ENCODE measurements around the gene ATP4A.

ATP4A gene

DNA sequence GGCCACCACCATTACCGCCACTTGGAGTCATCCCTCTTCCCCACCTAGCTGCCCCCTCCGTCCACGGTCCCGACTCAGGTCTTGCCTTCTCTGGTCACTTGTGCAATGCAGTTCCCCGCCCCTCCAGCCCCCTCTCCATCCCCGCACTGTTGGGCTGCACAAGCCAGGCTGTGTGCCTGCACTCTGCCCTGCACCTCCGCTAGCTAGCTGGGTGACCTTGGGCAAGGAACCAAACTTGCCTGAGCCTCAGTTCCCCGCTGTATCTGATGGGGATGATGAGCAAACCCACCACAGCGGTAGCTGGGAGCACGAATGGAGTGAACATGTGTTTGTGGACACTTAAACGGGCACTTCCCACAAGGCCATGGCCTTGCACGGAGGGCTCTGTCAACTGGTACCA is 23.6 kb downstream of the ATP4A start:
- Histone ChIP-seq H3K27me3 (ENCODE audit: insufficient read depth, low read length) (no peaks in the 10 kb centered on the region), H3K9me3 (ENCODE audit: low read length) (no peaks in the 10 kb centered on the region), H3K4me3 (ENCODE audit: low read length) (no peak overlapping the region), H2AFZ (ENCODE audit: low read depth, low read length) (no peak overlapping the region), H3K36me3 (ENCODE audit: insufficient read depth, low read length) (no peaks in the 10 kb centered on the region), H3K4me1 (ENCODE audit: insufficient read depth, low read length) (peaks cover 6% of the 10 kb centered on the region)

DNA sequence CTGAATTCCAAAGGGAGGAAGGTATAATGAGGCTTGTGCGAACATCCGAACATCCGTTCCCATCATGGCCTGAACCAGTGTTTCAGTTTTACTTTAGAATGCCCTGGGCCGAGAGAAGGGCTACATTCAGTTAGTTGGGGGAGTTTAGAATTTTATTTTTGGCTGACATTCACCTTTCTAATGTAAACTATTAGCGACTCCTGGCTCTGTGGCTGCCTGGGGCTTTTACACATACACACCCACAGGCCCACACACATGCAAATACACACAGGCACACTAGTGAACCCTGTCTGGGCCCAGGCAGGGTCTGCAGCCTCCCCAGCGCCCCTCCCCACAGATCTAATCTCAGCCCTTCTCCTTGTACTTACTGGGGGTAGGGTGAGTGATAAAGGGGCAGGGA is 24.1 kb downstream of the ATP4A start:
- Histone ChIP-seq H3K36me3 (ENCODE audit: insufficient read depth, low read length) (no peaks in the 10 kb centered on the region), H3K4me3 (ENCODE audit: low read length) (no peak overlapping the region), H3K9me3 (ENCODE audit: low read length) (no peaks in the 10 kb centered on the region), H3K27me3 (ENCODE audit: insufficient read depth, low read length) (no peaks in the 10 kb centered on the region), H3K4me1 (ENCODE audit: insufficient read depth, low read length) (peaks cover 1% of the 10 kb centered on the region), H2AFZ (ENCODE audit: low read depth, low read length) (no peak overlapping the region)

DNA sequence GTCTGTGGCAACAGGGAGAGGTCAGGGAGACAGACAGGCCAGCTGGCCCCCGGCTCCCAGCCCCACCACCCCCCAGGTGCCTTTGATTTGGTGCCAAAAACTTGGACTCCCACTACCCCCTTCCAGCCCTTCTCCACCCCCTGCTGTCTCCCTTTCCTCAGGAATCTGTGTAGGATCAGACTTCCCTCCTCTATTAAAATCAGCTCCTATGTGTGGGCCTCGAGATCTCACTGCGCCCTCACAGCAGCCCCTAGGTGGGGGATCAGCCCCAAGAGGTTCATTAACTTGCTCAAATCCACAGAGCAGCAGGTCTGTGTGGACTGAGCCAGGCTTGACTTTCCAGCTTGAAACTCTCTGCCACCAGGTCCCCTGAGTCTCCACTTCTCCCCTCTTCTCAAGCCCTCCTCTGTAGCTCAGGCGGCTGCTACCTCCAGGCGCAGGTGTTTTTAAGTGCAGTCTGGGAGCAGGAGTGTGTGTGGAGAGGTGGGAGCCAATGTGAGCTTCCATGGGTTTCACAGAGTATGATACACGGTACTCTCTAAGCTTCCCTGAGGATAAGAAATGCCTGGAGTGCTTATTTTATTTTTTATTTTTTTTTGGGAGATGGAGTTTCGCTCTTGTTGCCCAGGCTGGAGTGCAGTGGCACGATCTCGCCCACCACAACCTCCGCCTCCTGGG is 28.5 kb downstream of the ATP4A start:
- no peaks in the 10 kb centered on the region for H3K27me3 ChIP-seq (ENCODE audit: insufficient read depth, low read length)
- no peaks in the 10 kb centered on the region for H3K9me3 ChIP-seq (ENCODE audit: low read length)
- no peak overlapping the region for H3K4me3 ChIP-seq (ENCODE audit: low read length)
- no peaks in the 10 kb centered on the region for H3K4me1 ChIP-seq (ENCODE audit: insufficient read depth, low read length)
- no peaks in the 10 kb centered on the region for H3K36me3 ChIP-seq (ENCODE audit: insufficient read depth, low read length)
- H2AFZ ChIP-seq (ENCODE audit: low read depth, low read length) = no peak overlapping the region

DNA sequence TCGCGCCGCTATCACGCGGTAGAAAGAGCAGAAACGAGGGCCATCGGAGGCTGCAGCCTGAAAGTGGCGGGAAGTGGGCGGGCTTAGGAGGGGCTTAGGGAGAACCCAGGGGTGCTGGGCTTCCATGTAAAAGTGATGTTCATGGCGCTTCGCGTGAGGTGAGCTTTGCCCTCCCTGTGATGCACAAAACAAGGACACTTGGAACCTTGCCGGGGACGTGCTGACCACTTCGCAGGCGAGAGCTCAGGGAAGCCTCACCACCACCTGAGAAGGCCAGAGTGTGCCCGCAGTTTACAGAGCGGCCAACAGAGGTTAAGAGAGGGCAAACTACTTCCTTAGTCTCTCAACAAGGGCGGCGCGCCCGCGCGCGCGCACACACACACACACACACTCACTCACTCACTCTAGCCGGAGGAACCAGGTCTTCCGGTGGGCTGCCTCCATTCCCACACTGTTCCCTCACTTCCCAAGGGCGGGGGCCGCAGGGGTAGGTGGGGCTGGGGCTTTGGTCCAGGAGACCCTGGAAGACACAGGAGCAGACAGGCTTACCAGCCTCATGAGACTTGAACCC is 29.6 kb downstream of the ATP4A start:
- Histone ChIP-seq H3K4me3 (ENCODE audit: low read length) (no peak overlapping the region), H3K4me1 (ENCODE audit: insufficient read depth, low read length) (no peaks in the 10 kb centered on the region), H3K36me3 (ENCODE audit: insufficient read depth, low read length) (no peaks in the 10 kb centered on the region), H2AFZ (ENCODE audit: low read depth, low read length) (no peak overlapping the region), H3K27me3 (ENCODE audit: insufficient read depth, low read length) (no peaks in the 10 kb centered on the region), H3K9me3 (ENCODE audit: low read length) (no peaks in the 10 kb centered on the region)

DNA sequence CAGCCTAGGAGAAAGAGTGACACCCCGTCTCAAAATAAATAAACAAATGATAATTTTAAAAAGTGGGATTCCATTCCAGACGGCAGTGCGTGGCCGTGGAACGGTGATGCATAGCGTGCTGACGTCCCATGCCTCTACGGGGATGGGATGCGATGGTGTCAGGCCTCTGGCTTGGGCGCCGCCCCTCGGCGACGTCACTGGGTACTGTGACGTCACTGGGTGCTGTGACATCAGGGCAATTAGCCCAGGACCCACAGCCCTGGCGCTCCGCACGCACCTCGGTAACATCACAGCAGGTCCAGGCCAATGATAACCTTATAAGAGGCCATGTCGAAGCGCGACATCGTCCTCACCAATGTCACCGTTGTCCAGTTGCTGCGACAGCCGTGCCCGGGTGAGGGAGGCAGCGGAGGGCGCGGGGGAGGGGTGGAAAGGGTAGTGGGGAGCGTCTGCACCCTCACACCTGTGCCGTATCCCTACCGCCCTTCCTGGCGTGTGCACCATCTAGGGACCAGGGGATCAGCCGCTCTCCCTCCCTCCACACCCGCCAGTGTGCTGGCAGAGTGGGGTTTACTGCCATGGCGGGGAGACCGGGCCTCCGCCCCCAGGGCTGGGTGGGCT is 30.1 kb downstream of the ATP4A start, which contains the start of gene GAPDHS:
Gene GAPDHS (plus strand): TSS at position 256 of the 621 bp plus-strand sequence. CDS start 72 bp downstream, at position 328.
- no peaks in the 10 kb centered on the region for H3K9me3 ChIP-seq (ENCODE audit: low read length)
- peaks cover 5% of the 10 kb centered on the region for H3K27me3 ChIP-seq (ENCODE audit: insufficient read depth, low read length)
- H3K36me3 ChIP-seq (ENCODE audit: insufficient read depth, low read length) = no peaks in the 10 kb centered on the region
- no peak within 1 kb of the TSS for H2AFZ ChIP-seq (ENCODE audit: low read depth, low read length)
- H3K4me3 ChIP-seq (ENCODE audit: low read length) = no peak within 1 kb of the TSS
- H3K4me1 ChIP-seq (ENCODE audit: insufficient read depth, low read length) = no peaks in the 10 kb centered on the region

DNA sequence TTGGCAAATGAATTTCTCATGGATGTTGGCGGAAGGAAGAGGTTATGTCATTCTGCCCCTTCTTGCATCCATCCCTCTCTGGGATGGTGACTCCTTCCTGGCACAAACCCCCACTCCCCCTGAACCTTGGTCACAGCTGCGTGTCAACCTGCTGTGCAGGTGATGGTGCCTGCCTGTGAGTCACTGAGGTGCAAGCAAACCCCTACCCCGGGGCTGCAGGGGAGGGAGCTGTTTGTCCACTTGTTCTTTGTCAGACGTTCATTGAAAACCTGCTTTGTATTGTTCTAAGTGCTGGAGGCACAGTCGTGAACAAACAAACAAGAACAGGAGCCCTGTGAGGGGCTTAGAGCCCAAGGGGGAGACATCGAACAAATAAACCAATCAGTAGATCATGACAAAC is 32.2 kb downstream of the ATP4A start:
- Histone ChIP-seq H3K9me3 (ENCODE audit: low read length) (no peaks in the 10 kb centered on the region), H3K4me3 (ENCODE audit: low read length) (no peak overlapping the region), H2AFZ (ENCODE audit: low read depth, low read length) (no peak overlapping the region), H3K27me3 (ENCODE audit: insufficient read depth, low read length) (peaks cover 12% of the 10 kb centered on the region), H3K36me3 (ENCODE audit: insufficient read depth, low read length) (no peaks in the 10 kb centered on the region), H3K4me1 (ENCODE audit: insufficient read depth, low read length) (no peaks in the 10 kb centered on the region)

DNA sequence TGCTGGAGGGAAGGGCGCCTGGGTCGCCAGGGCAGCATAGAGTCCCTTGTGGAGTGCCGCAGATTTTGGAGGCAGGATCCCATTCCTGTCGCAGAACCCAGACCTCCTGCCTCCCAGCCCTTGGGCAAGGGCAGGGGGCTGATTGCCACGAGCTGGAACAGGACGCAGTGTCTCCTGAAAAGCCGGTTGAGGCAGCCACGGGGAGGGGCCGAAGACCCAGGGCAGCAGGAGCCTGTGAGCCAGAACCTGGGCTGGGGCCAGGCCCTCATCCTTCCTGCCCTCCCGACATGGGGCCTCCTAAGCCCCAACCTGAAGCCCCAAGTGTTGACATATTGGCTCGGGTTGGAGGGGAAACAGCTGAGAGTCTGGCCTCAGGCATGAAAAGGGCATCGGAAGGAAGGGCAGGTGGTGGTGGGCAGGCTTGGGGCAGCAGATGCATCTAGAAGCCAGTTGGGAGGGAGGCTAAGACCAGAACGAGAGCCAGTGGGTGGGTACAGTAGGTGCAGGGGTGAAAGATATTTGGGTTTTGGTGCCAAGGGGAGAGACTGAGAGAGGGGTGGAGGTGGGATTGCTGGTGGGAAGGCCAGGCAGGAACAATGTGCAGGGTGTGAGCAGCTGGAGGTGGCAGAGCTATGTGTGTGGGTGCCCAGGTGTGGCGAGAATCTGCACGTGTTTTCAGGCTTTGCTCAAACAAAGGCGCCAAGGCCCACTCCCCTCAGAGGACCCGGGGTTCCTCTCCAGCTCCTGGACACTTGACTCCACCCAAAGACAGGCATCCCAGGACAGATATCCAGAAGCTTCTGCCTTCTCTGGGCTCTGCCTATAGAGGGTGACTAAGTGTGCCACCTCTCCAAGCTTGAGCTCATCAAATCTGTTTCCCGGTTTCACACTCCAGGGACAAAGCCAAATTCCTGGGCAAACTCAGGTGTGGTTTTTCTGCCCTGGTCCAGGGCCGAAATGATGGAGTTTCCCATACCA is 33.9 kb downstream of the ATP4A start:
- peaks cover 3% of the 10 kb centered on the region for H3K4me1 ChIP-seq (ENCODE audit: insufficient read depth, low read length)
- peaks cover 19% of the 10 kb centered on the region for H3K27me3 ChIP-seq (ENCODE audit: insufficient read depth, low read length)
- H3K36me3 ChIP-seq (ENCODE audit: insufficient read depth, low read length) = no peaks in the 10 kb centered on the region
- H3K9me3 ChIP-seq (ENCODE audit: low read length) = no peaks in the 10 kb centered on the region
- H2AFZ ChIP-seq (ENCODE audit: low read depth, low read length) = no peak overlapping the region
- no peak overlapping the region for H3K4me3 ChIP-seq (ENCODE audit: low read length)

DNA sequence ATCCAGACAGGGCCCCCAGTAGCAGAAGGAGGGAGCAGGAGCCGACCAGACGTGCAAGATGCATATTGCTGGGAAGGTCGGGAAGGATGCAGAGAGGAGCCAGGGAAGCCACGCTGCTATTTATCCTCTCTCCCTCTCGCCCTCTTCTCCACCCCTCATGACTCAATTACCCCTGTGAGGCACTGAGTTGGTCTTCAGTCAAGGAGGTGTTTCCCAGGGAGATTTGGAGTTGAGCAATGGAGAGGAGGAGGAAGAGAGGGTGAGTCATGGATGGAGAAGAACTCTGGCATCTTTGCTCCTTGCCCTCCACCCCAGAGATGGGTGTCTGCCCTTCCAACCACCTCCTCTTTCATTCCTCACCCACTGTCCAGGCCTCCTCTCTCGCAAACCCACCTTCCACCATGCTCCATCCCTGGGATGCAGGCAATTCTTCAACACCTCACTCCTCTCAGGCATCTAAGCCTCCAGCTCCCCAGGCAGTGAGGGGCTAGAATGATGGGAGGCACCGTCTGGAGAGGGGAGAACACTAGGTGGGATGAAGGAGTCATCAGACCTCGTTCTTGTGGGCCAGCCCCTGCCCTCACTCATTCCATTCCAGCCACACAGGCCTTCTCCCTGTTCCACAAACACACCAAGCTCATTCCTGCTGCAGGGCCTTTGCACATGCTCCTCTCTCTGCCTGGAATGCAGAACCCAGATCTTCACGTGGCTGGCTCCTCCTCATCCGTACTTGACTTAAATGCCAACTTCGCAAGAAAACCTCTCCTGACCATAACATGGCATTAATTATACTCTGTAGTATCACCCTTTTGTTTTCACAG is 35.0 kb downstream of the ATP4A start, which contains the start of gene SBSN:
Gene SBSN (minus strand): TSS at position 94 of the 821 bp plus-strand sequence. CDS start 30 bp downstream, at position 64.
- H2AFZ ChIP-seq (ENCODE audit: low read depth, low read length) = no peak within 1 kb of the TSS
- H3K36me3 ChIP-seq (ENCODE audit: insufficient read depth, low read length) = no peaks in the 10 kb centered on the region
- H3K27me3 ChIP-seq (ENCODE audit: insufficient read depth, low read length) = peaks cover 24% of the 10 kb centered on the region
- H3K9me3 ChIP-seq (ENCODE audit: low read length) = no peaks in the 10 kb centered on the region
- H3K4me3 ChIP-seq (ENCODE audit: low read length) = no peak within 1 kb of the TSS
- peaks cover 8% of the 10 kb centered on the region for H3K4me1 ChIP-seq (ENCODE audit: insufficient read depth, low read length)

DNA sequence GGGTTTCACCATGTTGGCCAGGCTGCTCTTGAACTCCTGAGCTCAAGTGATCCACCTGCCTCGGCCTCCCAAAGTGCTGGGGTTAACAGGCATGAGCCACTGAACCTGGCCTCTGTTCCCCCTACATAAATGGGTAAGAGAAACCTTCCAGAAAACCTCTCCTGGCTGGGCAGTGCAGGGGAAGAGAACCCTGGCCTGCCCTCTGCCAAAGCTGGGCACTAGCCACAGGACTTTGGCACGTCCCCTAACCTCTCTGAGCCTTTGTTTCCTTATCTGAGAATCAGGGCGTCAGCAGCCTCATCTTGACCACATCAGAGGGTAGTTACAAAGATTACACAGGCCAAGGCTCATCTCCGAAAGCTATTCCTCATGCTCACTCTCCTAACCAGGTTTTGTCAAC is 37.6 kb downstream of the ATP4A start:
- Histone ChIP-seq H3K4me3 (ENCODE audit: low read length) (no peak overlapping the region), H3K4me1 (ENCODE audit: insufficient read depth, low read length) (peaks cover 8% of the 10 kb centered on the region), H2AFZ (ENCODE audit: low read depth, low read length) (no peak overlapping the region), H3K27me3 (ENCODE audit: insufficient read depth, low read length) (peaks cover 24% of the 10 kb centered on the region), H3K36me3 (ENCODE audit: insufficient read depth, low read length) (no peaks in the 10 kb centered on the region), H3K9me3 (ENCODE audit: low read length) (no peaks in the 10 kb centered on the region)

DNA sequence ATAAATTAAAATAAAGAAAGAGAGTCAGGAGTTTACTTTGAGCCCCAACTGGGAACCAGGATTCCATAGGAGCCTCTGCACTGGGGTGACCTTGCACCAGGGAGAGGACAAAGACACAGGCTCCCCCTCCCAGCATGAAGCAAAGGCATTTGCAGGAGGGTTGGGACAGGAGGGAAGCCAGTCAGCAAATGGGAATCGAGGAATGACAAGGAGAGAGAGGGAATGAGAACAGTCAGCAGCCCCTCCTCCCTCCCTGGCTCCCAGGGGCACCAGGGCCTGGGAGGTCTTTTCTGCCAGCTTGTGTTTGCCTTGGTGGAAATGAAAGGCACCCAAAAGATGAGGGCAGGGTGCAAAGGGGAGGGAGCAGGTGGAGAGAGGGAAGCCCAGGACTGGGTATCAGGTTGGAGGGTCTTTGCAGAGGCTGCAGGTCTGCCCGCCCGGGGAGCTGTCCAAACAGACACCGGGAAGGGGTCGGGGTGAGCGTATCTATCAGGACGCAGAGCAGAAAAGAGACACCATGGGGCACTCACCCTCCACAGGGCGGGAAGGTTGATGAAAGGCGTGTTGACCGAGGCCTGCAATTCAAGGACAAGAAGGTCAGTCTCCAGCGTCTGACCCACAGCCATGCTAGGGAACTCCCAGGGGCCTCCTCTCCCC is 39.1 kb downstream of the ATP4A start:
- Histone ChIP-seq H3K4me3 (ENCODE audit: low read length) (no peak overlapping the region), H3K36me3 (ENCODE audit: insufficient read depth, low read length) (no peaks in the 10 kb centered on the region), H3K27me3 (ENCODE audit: insufficient read depth, low read length) (peaks cover 27% of the 10 kb centered on the region), H3K9me3 (ENCODE audit: low read length) (no peaks in the 10 kb centered on the region), H2AFZ (ENCODE audit: low read depth, low read length) (no peak overlapping the region), H3K4me1 (ENCODE audit: insufficient read depth, low read length) (peaks cover 8% of the 10 kb centered on the region)

DNA sequence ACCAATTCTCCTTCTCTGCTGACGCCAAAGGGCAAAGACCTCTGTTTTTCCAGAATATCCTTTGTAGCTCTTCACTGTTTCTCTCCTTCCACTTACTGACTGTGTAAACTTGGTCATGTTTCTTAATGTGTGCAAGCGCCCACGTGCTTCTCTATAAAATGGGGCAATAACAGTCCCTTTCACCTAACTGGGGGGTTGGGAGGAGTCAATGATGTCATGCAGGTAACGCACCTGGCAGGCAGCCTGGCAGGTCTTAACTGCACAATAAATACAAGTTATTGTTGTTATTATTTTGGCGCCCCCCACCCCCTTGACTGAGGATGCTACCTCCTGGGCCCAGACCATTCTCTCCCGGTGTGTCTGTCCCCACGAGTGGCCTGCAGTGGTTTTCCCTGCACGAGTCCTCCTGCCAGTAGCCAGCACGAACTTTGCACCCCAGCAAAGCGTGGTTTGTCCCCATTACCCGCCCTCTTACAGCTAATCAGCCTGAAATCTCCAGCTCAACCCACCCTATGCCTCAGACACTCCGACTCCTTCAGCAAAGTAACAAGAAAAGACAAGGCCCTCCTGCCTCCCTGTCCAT is 40.6 kb downstream of the ATP4A start:
- H3K36me3 ChIP-seq (ENCODE audit: insufficient read depth, low read length) = no peaks in the 10 kb centered on the region
- H2AFZ ChIP-seq (ENCODE audit: low read depth, low read length) = no peak overlapping the region
- peaks cover 8% of the 10 kb centered on the region for H3K4me1 ChIP-seq (ENCODE audit: insufficient read depth, low read length)
- no peak overlapping the region for H3K4me3 ChIP-seq (ENCODE audit: low read length)
- H3K27me3 ChIP-seq (ENCODE audit: insufficient read depth, low read length) = peaks cover 24% of the 10 kb centered on the region
- no peaks in the 10 kb centered on the region for H3K9me3 ChIP-seq (ENCODE audit: low read length)
